ENCODE data around the gene FOXF1. TPM values are rescaled to one million over a fixed set of nuclear protein-coding genes. Genes with fewer than 3 reads are reported as not detected.
A peak's percentile ranks its signal among the peaks of the same experiment; 100 is the strongest.

Gene FOXF1
- polyA plus RNA-seq = 22.3 TPM
- long read RNA-seq, donor 1, transcript FOXF1-201 (2 exons, 3,516 nt) = major isoform, 13 of 13 reads
- long read RNA-seq, donor 1, partial matches to known transcripts = 0 of 13 reads
- long read RNA-seq, donor 1, other reads (novel, unspliced or antisense) = 0 of 13 reads
- long read RNA-seq, donor 2, transcript FOXF1-201 (2 exons, 3,516 nt) = major isoform, 26 of 26 reads
- long read RNA-seq, donor 2, partial matches to known transcripts = 0 of 26 reads
- long read RNA-seq, donor 2, other reads (novel, unspliced or antisense) = 0 of 26 reads
- long read RNA-seq, donor 3 = 0 reads
- long read RNA-seq, donor 4, partial matches to known transcripts = 0 of 3 reads
- long read RNA-seq, donor 4, other reads (novel, unspliced or antisense) = 0 of 3 reads
- long read RNA-seq, donor 5, transcript FOXF1-201 (2 exons, 3,516 nt) = major isoform, 11 of 11 reads
- long read RNA-seq, donor 5, partial matches to known transcripts = 0 of 11 reads
- long read RNA-seq, donor 5, other reads (novel, unspliced or antisense) = 0 of 11 reads
- long read RNA-seq, donor 6, transcript FOXF1-201 (2 exons, 3,516 nt) = major isoform, 36 of 36 reads
- long read RNA-seq, donor 6, partial matches to known transcripts = 0 of 36 reads
- long read RNA-seq, donor 6, other reads (novel, unspliced or antisense) = 0 of 36 reads
- long read RNA-seq, donor 7, transcript FOXF1-201 (2 exons, 3,516 nt) = major isoform, 22 of 28 reads
- long read RNA-seq, donor 7, partial matches to known transcripts = 6 of 28 reads
- long read RNA-seq, donor 7, other reads (novel, unspliced or antisense) = 0 of 28 reads
- long read RNA-seq, donor 8, transcript FOXF1-201 (2 exons, 3,516 nt) = major isoform, 33 of 132 reads
- long read RNA-seq, donor 8, partial matches to known transcripts = 99 of 132 reads
- long read RNA-seq, donor 8, other reads (novel, unspliced or antisense) = 0 of 132 reads
- long read RNA-seq, donor 9, transcript FOXF1-201 (2 exons, 3,516 nt) = major isoform, 19 of 19 reads
- long read RNA-seq, donor 9, partial matches to known transcripts = 0 of 19 reads
- long read RNA-seq, donor 9, other reads (novel, unspliced or antisense) = 0 of 19 reads
- long read RNA-seq, donor 10, transcript FOXF1-201 (2 exons, 3,516 nt) = major isoform, 25 of 25 reads
- long read RNA-seq, donor 10, partial matches to known transcripts = 0 of 25 reads
- long read RNA-seq, donor 10, other reads (novel, unspliced or antisense) = 0 of 25 reads
- long read RNA-seq, donor 11, transcript FOXF1-201 (2 exons, 3,516 nt) = major isoform, 16 of 16 reads
- long read RNA-seq, donor 11, partial matches to known transcripts = 0 of 16 reads
- long read RNA-seq, donor 11, other reads (novel, unspliced or antisense) = 0 of 16 reads

- Histone ChIP-seq H3K36me3 (ENCODE audit: control insufficient read depth, insufficient read depth, low read length) (peaks cover 15% of the 10 kb centered on the region), H3K27ac (ENCODE audit: low read length) (peak within 1 kb of the TSS; percentile 93), H3K9me3 (ENCODE audit: control insufficient read depth, low read depth, low read length) (peaks cover 12% of the 10 kb centered on the region), H3K27me3 (ENCODE audit: control insufficient read depth, insufficient read depth, low read length) (peaks cover 91% of the 10 kb centered on the region), H3K4me1 (ENCODE audit: control insufficient read depth, insufficient read depth, low read length) (no peaks in the 10 kb centered on the region), H3K4me3 (ENCODE audit: low read length) (peak within 1 kb of the TSS; percentile 73)
- DNase-seq = no peak
- WGBS (ENCODE audit: insufficient coverage, low lambda C conversion rate) = no CpG with 5 or more reads among the region's 89 CpGs
These were observed at the start of gene FOXF1 for GRCh38 chr16:86510465-86511261. TSS of gene FOXF1 (plus strand) at chr16:86510527. CDS start at chr16:86510570, 43 bp downstream.

- Histone ChIP-seq H3K36me3 (ENCODE audit: control insufficient read depth, insufficient read depth, low read length) (no peaks in the 10 kb centered on the region), H3K27ac (ENCODE audit: low read length) (no peak overlapping the region), H3K4me1 (ENCODE audit: control insufficient read depth, insufficient read depth, low read length) (peaks cover 7% of the 10 kb centered on the region), H3K27me3 (ENCODE audit: control insufficient read depth, insufficient read depth, low read length) (peaks cover 3% of the 10 kb centered on the region), H3K4me3 (ENCODE audit: low read length) (no peak overlapping the region), H3K9me3 (ENCODE audit: control insufficient read depth, low read depth, low read length) (peaks cover 10% of the 10 kb centered on the region)
- no peak for DNase-seq
These were observed 49.3 kb upstream of the FOXF1 start for GRCh38 chr16:86461037-86461436.

- H3K9me3 ChIP-seq (ENCODE audit: control insufficient read depth, low read depth, low read length) = peaks cover 10% of the 10 kb centered on the region
- no CpG with 5 or more reads among the region's 17 CpGs for WGBS (ENCODE audit: insufficient coverage, low lambda C conversion rate)
- H3K27me3 ChIP-seq (ENCODE audit: control insufficient read depth, insufficient read depth, low read length) = peaks cover under 1% of the 10 kb centered on the region
- H3K4me3 ChIP-seq (ENCODE audit: low read length) = no peak overlapping the region
- H3K36me3 ChIP-seq (ENCODE audit: control insufficient read depth, insufficient read depth, low read length) = no peaks in the 10 kb centered on the region
- H3K27ac ChIP-seq (ENCODE audit: low read length) = peak overlapping the region; percentile 24
- peaks cover 7% of the 10 kb centered on the region for H3K4me1 ChIP-seq (ENCODE audit: control insufficient read depth, insufficient read depth, low read length)
- peak; percentile 42 to 73 for DNase-seq
These were observed 47.8 kb upstream of the FOXF1 start for GRCh38 chr16:86462334-86463084.

- H3K9me3 ChIP-seq (ENCODE audit: control insufficient read depth, low read depth, low read length) = peaks cover 10% of the 10 kb centered on the region
- 100% methylated on average over 2 of the region's 2 CpGs for WGBS (ENCODE audit: insufficient coverage, low lambda C conversion rate)
- peaks cover 7% of the 10 kb centered on the region for H3K4me1 ChIP-seq (ENCODE audit: control insufficient read depth, insufficient read depth, low read length)
- H3K27ac ChIP-seq (ENCODE audit: low read length) = no peak overlapping the region
- H3K36me3 ChIP-seq (ENCODE audit: control insufficient read depth, insufficient read depth, low read length) = no peaks in the 10 kb centered on the region
- no peaks in the 10 kb centered on the region for H3K27me3 ChIP-seq (ENCODE audit: control insufficient read depth, insufficient read depth, low read length)
- H3K4me3 ChIP-seq (ENCODE audit: low read length) = no peak overlapping the region
- no peak for DNase-seq
These were observed 46.3 kb upstream of the FOXF1 start for GRCh38 chr16:86464044-86464443.

- no peak for DNase-seq
- Histone ChIP-seq H3K4me3 (ENCODE audit: low read length) (no peak overlapping the region), H3K27ac (ENCODE audit: low read length) (no peak overlapping the region), H3K36me3 (ENCODE audit: control insufficient read depth, insufficient read depth, low read length) (no peaks in the 10 kb centered on the region), H3K9me3 (ENCODE audit: control insufficient read depth, low read depth, low read length) (peaks cover 10% of the 10 kb centered on the region), H3K27me3 (ENCODE audit: control insufficient read depth, insufficient read depth, low read length) (no peaks in the 10 kb centered on the region), H3K4me1 (ENCODE audit: control insufficient read depth, insufficient read depth, low read length) (peaks cover 7% of the 10 kb centered on the region)
- no CpG with 5 or more reads among the region's 2 CpGs for WGBS (ENCODE audit: insufficient coverage, low lambda C conversion rate)
These were observed 44.9 kb upstream of the FOXF1 start for GRCh38 chr16:86465434-86465833.

GRCh38 chr16:86466696-86467406, 43.5 kb upstream of the FOXF1 start:
- H3K4me1 ChIP-seq (ENCODE audit: control insufficient read depth, insufficient read depth, low read length) = peaks cover 3% of the 10 kb centered on the region
- no peaks in the 10 kb centered on the region for H3K27me3 ChIP-seq (ENCODE audit: control insufficient read depth, insufficient read depth, low read length)
- no peak for DNase-seq
- WGBS (ENCODE audit: insufficient coverage, low lambda C conversion rate) = 100% methylated on average over 2 of the region's 29 CpGs
- no peak overlapping the region for H3K27ac ChIP-seq (ENCODE audit: low read length)
- H3K4me3 ChIP-seq (ENCODE audit: low read length) = no peak overlapping the region
- no peaks in the 10 kb centered on the region for H3K36me3 ChIP-seq (ENCODE audit: control insufficient read depth, insufficient read depth, low read length)
- peaks cover 8% of the 10 kb centered on the region for H3K9me3 ChIP-seq (ENCODE audit: control insufficient read depth, low read depth, low read length)

GRCh38 chr16:86467490-86467889, 42.8 kb upstream of the FOXF1 start:
- WGBS (ENCODE audit: insufficient coverage, low lambda C conversion rate) = no CpG with 5 or more reads among the region's 8 CpGs
- Histone ChIP-seq H3K4me1 (ENCODE audit: control insufficient read depth, insufficient read depth, low read length) (peaks cover 3% of the 10 kb centered on the region), H3K36me3 (ENCODE audit: control insufficient read depth, insufficient read depth, low read length) (no peaks in the 10 kb centered on the region), H3K4me3 (ENCODE audit: low read length) (no peak overlapping the region), H3K9me3 (ENCODE audit: control insufficient read depth, low read depth, low read length) (peaks cover 8% of the 10 kb centered on the region), H3K27me3 (ENCODE audit: control insufficient read depth, insufficient read depth, low read length) (no peaks in the 10 kb centered on the region), H3K27ac (ENCODE audit: low read length) (no peak overlapping the region)
- DNase-seq = no peak

- Histone ChIP-seq H3K9me3 (ENCODE audit: control insufficient read depth, low read depth, low read length) (peaks cover 2% of the 10 kb centered on the region), H3K36me3 (ENCODE audit: control insufficient read depth, insufficient read depth, low read length) (peaks cover 4% of the 10 kb centered on the region), H3K27me3 (ENCODE audit: control insufficient read depth, insufficient read depth, low read length) (peaks cover 6% of the 10 kb centered on the region), H3K4me1 (ENCODE audit: control insufficient read depth, insufficient read depth, low read length) (no peaks in the 10 kb centered on the region), H3K4me3 (ENCODE audit: low read length) (no peak overlapping the region), H3K27ac (ENCODE audit: low read length) (no peak overlapping the region)
- no CpG with 5 or more reads among the region's 9 CpGs for WGBS (ENCODE audit: insufficient coverage, low lambda C conversion rate)
- peak in 1 of 2 donors; percentile 40 for DNase-seq
These were observed 39.4 kb upstream of the FOXF1 start for GRCh38 chr16:86470964-86471363.
